Stimulated activated CD8-positive, alpha-beta memory T cell treated with anti-CD3 and anti-CD28 coated beads, Interleukin-12 subunit alpha, Interleukin-12 subunit beta, amount 100 ng/mL, for 24 hours (primary cell): ENCODE results near the gene CNOT1.
A peak's percentile ranks its signal among the peaks of the same experiment; 100 is the strongest.

Experiments used
- DNase-seq: peaks from one replicate; pipeline ENCODE4 v3.0.0-alpha.2; 2020; ENCODE audit errors: extremely low read depth

Gene CNOT1

GRCh38 chr16:58487566-58488351, 141.9 kb downstream of the CNOT1 start:
- peak; percentile 31 for DNase-seq

GRCh38 chr16:58485184-58485887, 144.3 kb downstream of the CNOT1 start:
- no peak for DNase-seq

GRCh38 chr16:58481931-58482330, 147.7 kb downstream of the CNOT1 start:
- DNase-seq: no peak

GRCh38 chr16:58481226-58481869, 148.3 kb downstream of the CNOT1 start:
- DNase-seq: no peak

- no peak for DNase-seq
Measured at GRCh38 chr16:58478427-58478826, 151.2 kb downstream of the CNOT1 start.

GRCh38 chr16:58476791-58477190, 152.8 kb downstream of the CNOT1 start:
- no peak for DNase-seq

GRCh38 chr16:58475091-58475619, 154.5 kb downstream of the CNOT1 start:
- DNase-seq: no peak

GRCh38 chr16:58474296-58474695, 155.3 kb downstream of the CNOT1 start:
- no peak for DNase-seq

- DNase-seq: no peak
Measured at GRCh38 chr16:58472827-58473226, 156.8 kb downstream of the CNOT1 start.

GRCh38 chr16:58472266-58472665, 157.4 kb downstream of the CNOT1 start:
- no peak for DNase-seq

- DNase-seq: no peak
Measured at GRCh38 chr16:58471209-58471975, 158.2 kb downstream of the CNOT1 start.
